A549 (cell line): ENCODE measurements around the gene PIP5KL1. TPM values are rescaled to one million over a fixed set of nuclear protein-coding genes. Genes with fewer than 3 reads are reported as not detected.
A peak's percentile ranks its signal among the peaks of the same experiment; 100 is the strongest.
"Not testable (repeated sequence)": the region's sequence is repeated elsewhere in the genome, so short reads cannot be mapped to it uniquely, and the experiment has no call there.

Experiments
- ATAC-seq, 2 experiments: fragments of 200-7000 bp in 1 of 2; fragments of >200 bp in 1 of 2; cut with Nextera tagmentation in 1 of 2; cut with Tn5 transposase in 1 of 2; 3 replicates each; pipeline versions ENCODE4 v1.8.0 to v1.9.1; 2018 to 2020; ENCODE audit warnings: mild to moderate bottlenecking in 1 of 2, moderate library complexity in 1 of 2
- CTCF ChIA-PET: fragments of 300-600 bp; sonication (Branson Sonifier 250); formaldehyde crosslinking; extraction: SDS; loops from one replicate; lab custom pipeline; 2021; ENCODE audit warnings: antibody characterized with exemption, inconsistent platforms; lab: Yijun Ruan, JAX
- POLR2A ChIA-PET: fragments of 350-600 bp; formaldehyde crosslinking; extraction: SDS; loops from one replicate; lab custom pipeline; 2021; ENCODE audit warnings: antibody characterized with exemption, inconsistent platforms; lab: Yijun Ruan, JAX
- DNase-seq, 2 experiments: peaks; one replicate each; pipeline versions ENCODE4 v3.0.0 to v3.0.0-alpha.2; 2011 to 2016; ENCODE audit warnings: low read depth in 1 of 2, low spot score in 1 of 2
- FAIRE-seq: peaks from 2 replicates; lab custom pipeline; 2011; peaks lifted over from hg19 to GRCh38; lab: Jason Lieb, UNC
- H3K27ac ChIP-seq, 2 experiments: fragments of >200 bp; sonication (Bioruptor Twin); formaldehyde crosslinking; 3 replicates each; pipeline ENCODE4 v1.5.1; 2016 to 2017
- H3K4me1 ChIP-seq: fragments of >200 bp; sonication (Bioruptor Twin); formaldehyde crosslinking; 3 replicates; pipeline ENCODE4 v1.6.1; 2016
- H3K4me2 ChIP-seq: fragments of >200 bp; sonication (Bioruptor Twin); formaldehyde crosslinking; 3 replicates; pipeline ENCODE4 v1.6.1; 2016
- H3K4me3 ChIP-seq: fragments of >200 bp; sonication (Bioruptor Twin); formaldehyde crosslinking; 3 replicates; pipeline ENCODE4 v1.5.1; 2016
- H3K9me3 ChIP-seq: fragments of >200 bp; sonication (Bioruptor Twin); formaldehyde crosslinking; 3 replicates; pipeline ENCODE4 v1.6.1; 2016
- CBX2 ChIP-seq: fragments of 200-600 bp; sonication (generic); IDR thresholded peaks from 2 replicates; pipeline ENCODE4 v1.6.1; 2016; ENCODE audit warnings: low read depth, mild to moderate bottlenecking, borderline replicate concordance
- CBX8 ChIP-seq: fragments of 200-600 bp; sonication (generic); IDR thresholded peaks from 2 replicates; pipeline ENCODE4 v1.6.1; 2016
- CHD2 ChIP-seq: fragments of 150-350 bp; IDR thresholded peaks from 2 replicates; pipeline ENCODE4 v1.6.1; 2014; ENCODE audit warnings: low read length; ENCODE audit not compliant: partially characterized antibody
- CTCF ChIP-seq: fragments of >200 bp; sonication (Bioruptor Twin); formaldehyde crosslinking; IDR thresholded peaks from 3 replicates; pipeline ENCODE4 v1.5.1; 2016
- GATA3 ChIP-seq: IDR thresholded peaks from 2 replicates; pipeline ENCODE4 v1.6.1; 2012; ENCODE audit warnings: borderline replicate concordance
- JUN ChIP-seq, 2 experiments: fragments of >200 bp; sonication (Bioruptor Twin); formaldehyde crosslinking; IDR thresholded peaks; 2 replicates in 1 of 2; 3 replicates in 1 of 2; pipeline ENCODE4 v1.6.1; 2016 to 2017
- KDM1A ChIP-seq: fragments of 200-600 bp; sonication (generic); IDR thresholded peaks from 2 replicates; pipeline ENCODE4 v1.6.1; 2016; ENCODE audit warnings: low read depth, mild to moderate bottlenecking
- MAX ChIP-seq: IDR thresholded peaks from 2 replicates; pipeline ENCODE4 v1.6.1; 2012
- MYC ChIP-seq: IDR thresholded peaks from 2 replicates; pipeline ENCODE4 v1.6.1; 2012; ENCODE audit warnings: mild to moderate bottlenecking, inconsistent platforms, low read length, improper control_type of control experiment, borderline replicate concordance
- NPAS2 ChIP-seq: fragments of 250-450 bp; sonication (Bioruptor Pico); IDR thresholded peaks from 2 replicates; pipeline ENCODE4 v1.8.0; 2022; ENCODE audit warnings: mild to moderate bottlenecking, moderate library complexity, borderline replicate concordance
- PBX3 ChIP-seq: IDR thresholded peaks from 2 replicates; pipeline ENCODE4 v1.6.1; 2012
- RARB ChIP-seq: fragments of 250-450 bp; sonication (Bioruptor Pico); IDR thresholded peaks from 2 replicates; pipeline ENCODE4 v1.8.0; 2021; ENCODE audit warnings: mild to moderate bottlenecking, moderate library complexity
- RFX5 ChIP-seq: fragments of 450-650 bp; IDR thresholded peaks from 2 replicates; pipeline ENCODE4 v1.7.1; 2014; ENCODE audit warnings: antibody characterized with exemption, mild to moderate bottlenecking, moderate library complexity
- RNF2 ChIP-seq: fragments of 200-600 bp; sonication (generic); IDR thresholded peaks from 2 replicates; pipeline ENCODE4 v1.6.1; 2016; ENCODE audit warnings: low read depth, mild to moderate bottlenecking, antibody characterized with exemption, moderate library complexity, borderline replicate concordance
- SREBF2 ChIP-seq: fragments of 450-650 bp; IDR thresholded peaks from 2 replicates; pipeline ENCODE4 v1.6.1; 2014; ENCODE audit warnings: mild to moderate bottlenecking, moderate library complexity
- TP53 ChIP-seq: fragments of 250-450 bp; sonication (Bioruptor Pico); IDR thresholded peaks from 2 replicates; pipeline ENCODE4 v1.5.0; 2021; ENCODE audit warnings: mild to moderate bottlenecking, moderate library complexity
- USF2 ChIP-seq: fragments of 450-650 bp; IDR thresholded peaks from 2 replicates; pipeline ENCODE4 v1.6.1; 2014; ENCODE audit warnings: antibody characterized with exemption
- ZSCAN20 ChIP-seq: fragments of 250-450 bp; sonication (Bioruptor Pico); IDR thresholded peaks from 2 replicates; pipeline ENCODE4 v1.8.0; 2022; ENCODE audit warnings: mild to moderate bottlenecking, moderate library complexity
- WGBS: methylation state at CpG from one replicate; pipeline ENCODE4 v1.1.6; 2017; ENCODE audit errors: missing lambda C conversion rate; 5-methylcytosine and 5-hydroxymethylcytosine counted together
- polyA plus RNA-seq, 4 experiments: library from polyadenylated mRNA; depleted of rRNA in 3 of 4; stranded (reverse); fragments of >200 nt; fragmentation: RNase III in 1 of 4; extraction: RNeasy Plus Mini Kit Qiagen cat#74134 plus additional on column Dnase treatment in 1 of 4; gene quantifications; 2 replicates in 3 of 4; 3 replicates in 1 of 4; pipeline ENCODE4 v1.2.3, GENCODE V29; 2011 to 2017
- TF ChIP-seq, protein P1 (sequence below): fragments of 150-350 bp; IDR thresholded peaks from 2 replicates; pipeline ENCODE4 v1.6.1; 2014; ENCODE audit warnings: low read depth, mild to moderate bottlenecking, low read length

Gene PIP5KL1
- polyA plus RNA-seq, 2 of the 4 experiments (the other 2 are of a cell fraction) = 2.4 to 2.5 TPM

GRCh38 chr9:127884427-127884911 is 46.1 kb downstream of the PIP5KL1 start:
- DNase-seq = no peak
- no peak for FAIRE-seq
- Histone ChIP-seq H3K9me3 (no peaks in the 10 kb centered on the region), H3K4me1 (peaks cover 5% of the 10 kb centered on the region; the same call in 1 of the 3 replicates), H3K4me2 (no peak overlapping the region), H3K27ac (no peak overlapping the region), H3K4me3 (no peak overlapping the region)
- TF ChIP-seq CBX2 (no peak), NPAS2 (no peak), CBX8 (no peak), MAX (no peak), CHD2 (no peak), MYC (no peak), ZSCAN20 (no peak), KDM1A (no peak)
- 71% methylated on average over 11 of the region's 11 CpGs for WGBS
- ATAC-seq = peak; percentile 16 to 30; a peak in 2 of 6 replicates
- ChIA-PET CTCF (interaction anchor here (0.5 to 6.5 kb wide), 6 partner anchors 11 to 150 kb away, joined by 3 to 50 read pairs (median 6); partner anchors contain the start of gene TOR2A), POLR2A (no interaction called here)

GRCh38 chr9:127883959-127884358 is 46.6 kb downstream of the PIP5KL1 start:
- ChIA-PET POLR2A (no interaction called here), CTCF (interaction anchor here (0.5 to 6.5 kb wide), 4 partner anchors 10 to 149 kb away, joined by 3 to 50 read pairs (median 4); partner anchors contain the start of gene TOR2A)
- TF ChIP-seq TP53 (CRISPR knock-in tag) (no peak), JUN (IDR thresholded peaks at IDR 0.05) (no peak), CTCF (no peak), RFX5 (no peak), RNF2 (no peak), RARB (CRISPR knock-in tag) (no peak), SREBF2 (no peak), GATA3 (no peak), PBX3 (no peak), USF2 (no peak)
- TF ChIP-seq, protein P1, sequence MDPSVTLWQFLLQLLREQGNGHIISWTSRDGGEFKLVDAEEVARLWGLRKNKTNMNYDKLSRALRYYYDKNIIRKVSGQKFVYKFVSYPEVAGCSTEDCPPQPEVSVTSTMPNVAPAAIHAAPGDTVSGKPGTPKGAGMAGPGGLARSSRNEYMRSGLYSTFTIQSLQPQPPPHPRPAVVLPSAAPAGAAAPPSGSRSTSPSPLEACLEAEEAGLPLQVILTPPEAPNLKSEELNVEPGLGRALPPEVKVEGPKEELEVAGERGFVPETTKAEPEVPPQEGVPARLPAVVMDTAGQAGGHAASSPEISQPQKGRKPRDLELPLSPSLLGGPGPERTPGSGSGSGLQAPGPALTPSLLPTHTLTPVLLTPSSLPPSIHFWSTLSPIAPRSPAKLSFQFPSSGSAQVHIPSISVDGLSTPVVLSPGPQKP = no peak
- Histone ChIP-seq H3K27ac (no peak overlapping the region), H3K4me1 (peaks cover 5% of the 10 kb centered on the region; the same call in 1 of the 3 replicates), H3K4me3 (no peak overlapping the region), H3K4me2 (no peak overlapping the region), H3K9me3 (no peaks in the 10 kb centered on the region)
- ATAC-seq = 0 out of 6 replicates have a peak, but pooled peaks of 1 of the 2 experiments have one; percentile 26
- no peak for DNase-seq
- FAIRE-seq = no peak
- 93% methylated on average over 7 of the region's 7 CpGs for WGBS

- POLR2A ChIA-PET = interaction anchor here (0.6 to 1.4 kb wide), 2 partner anchors 18 to 36 kb away, joined by 4 to 6 read pairs; no protein-coding TSS in a partner anchor
- peaks cover 16% of the 10 kb centered on the region for H3K4me1 ChIP-seq
- not testable (repeated sequence) for ATAC-seq, H3K4me3 ChIP-seq, DNase-seq, H3K9me3 ChIP-seq, H3K27ac ChIP-seq, FAIRE-seq, H3K4me2 ChIP-seq
- WGBS = 77% methylated on average over 3 of the region's 3 CpGs
- CTCF ChIA-PET = interaction anchor here (2.3 to 3.5 kb wide), 2 partner anchors 13 to 39 kb away, joined by 8 to 27 read pairs; no protein-coding TSS in a partner anchor
These were observed 48.9 kb downstream of the PIP5KL1 start for GRCh38 chr9:127881715-127882114.
